ENCODE data around the gene PAQR4. TPM values are rescaled to one million over a fixed set of nuclear protein-coding genes. Genes with fewer than 3 reads are reported as not detected.

PAQR4 gene
- total and polyA plus RNA-seq, 12 donors, result 3.7 to 17.9 (median 7.1) TPM

DNA sequence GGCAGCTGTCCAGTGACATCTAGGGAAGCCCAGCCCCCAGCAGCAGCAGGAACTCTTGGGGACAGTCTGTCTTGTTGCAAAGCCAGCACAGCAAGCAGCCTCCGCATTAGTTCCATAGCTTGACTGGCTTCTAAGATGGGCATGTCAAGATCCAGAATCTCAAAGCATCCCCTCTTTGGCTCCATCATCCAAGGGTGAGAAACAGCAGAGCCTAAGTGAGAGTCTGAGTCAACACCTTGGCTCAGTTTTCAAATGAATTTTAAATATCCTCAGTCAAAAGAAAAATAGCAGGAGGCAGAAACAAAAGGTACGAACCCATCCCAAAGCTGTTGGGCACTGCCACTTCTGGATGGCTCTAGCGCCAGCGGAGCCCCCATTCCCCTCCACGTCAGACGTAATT is 45.8 kb downstream of the PAQR4 start:
- no peaks in the 10 kb centered on the region for H3K36me3 ChIP-seq
- no peaks in the 10 kb centered on the region for H3K9me3 ChIP-seq
- ATAC-seq, result no peak
- H3K27ac ChIP-seq, result no peak overlapping the region
- H3K4me3 ChIP-seq, result no peak overlapping the region
- WGBS, 2 donors, result 82 to 86% methylated on average over 6 of the region's 6 CpGs
- intact Hi-C loops (cut with DNase I), result no loop called here
- no peak for DNase-seq
- peaks cover 0 to 20% (median 14%) of the 10 kb centered on the region in 9 donors for H3K4me1 ChIP-seq
- no peak for TF ChIP-seq CTCF (IDR thresholded peaks at IDR 0.05)
- peaks cover 19 to 85% (median 62%) of the 10 kb centered on the region in 7 donors for H3K27me3 ChIP-seq

- H3K27ac ChIP-seq, result no peak overlapping the region
- H3K4me3 ChIP-seq, result no peak overlapping the region
- DNase-seq, result no peak
- TF ChIP-seq CTCF (IDR thresholded peaks at IDR 0.05), result no peak
- WGBS, 2 donors, result 84 to 86% methylated on average over 13 of the region's 13 CpGs
- H3K4me1 ChIP-seq, result peaks cover 0 to 28% (median 22%) of the 10 kb centered on the region in 9 donors
- intact Hi-C loops (cut with DNase I), result no loop called here
- H3K36me3 ChIP-seq, result no peaks in the 10 kb centered on the region
- H3K27me3 ChIP-seq, result peaks cover 19 to 76% (median 55%) of the 10 kb centered on the region in 7 donors
- no peaks in the 10 kb centered on the region for H3K9me3 ChIP-seq
- no peak for ATAC-seq
These were observed 46.8 kb downstream of the PAQR4 start for GRCh38 chr16:3015865-3016521.

GRCh38 chr16:3017344-3017743 is 48.2 kb downstream of the PAQR4 start:
- no peaks in the 10 kb centered on the region for H3K9me3 ChIP-seq
- peaks cover 9 to 42% (median 35%) of the 10 kb centered on the region in 9 donors for H3K4me1 ChIP-seq
- DNase-seq (no peak), ATAC-seq (no peak)
- H3K4me3 ChIP-seq, result no peak overlapping the region
- TF ChIP-seq CTCF (IDR thresholded peaks at IDR 0.05), result no peak
- H3K36me3 ChIP-seq, result no peaks in the 10 kb centered on the region
- H3K27me3 ChIP-seq, result peaks cover 19 to 63% (median 42%) of the 10 kb centered on the region in 7 donors
- intact Hi-C loops (cut with DNase I), result no loop called here
- H3K27ac ChIP-seq, result no peak overlapping the region
- 45 to 60% methylated on average over 20 of the region's 20 CpGs for WGBS, 2 donors

GRCh38 chr16:3017794-3018506 is 48.8 kb downstream of the PAQR4 start, which contains the start of gene CLDN6:
Gene CLDN6 (minus strand): TSS chr16:3018183. CDS start chr16:3016021, 2,162 bp downstream.
- DNase-seq, result no peak
- H3K4me1 ChIP-seq, result peaks cover 15 to 48% (median 41%) of the 10 kb centered on the region in 9 donors
- WGBS, 2 donors, result 8 to 9% methylated on average over 49 to 52 of the region's 52 CpGs
- no peak within 1 kb of the TSS for H3K27ac ChIP-seq
- H3K36me3 ChIP-seq, result no peaks in the 10 kb centered on the region
- no peak for ATAC-seq
- peak in 4 of 9 donors; percentile 18 to 27 (median 24) for TF ChIP-seq CTCF (IDR thresholded peaks at IDR 0.05)
- H3K9me3 ChIP-seq, result no peaks in the 10 kb centered on the region
- intact Hi-C loops (cut with DNase I), result no loop called here
- H3K27me3 ChIP-seq, result peaks cover 19 to 57% (median 36%) of the 10 kb centered on the region in 7 donors
- H3K4me3 ChIP-seq, result no peak within 1 kb of the TSS
